CD4-positive, alpha-beta memory T cell (primary cell): ENCODE data around the gene BRD9. TPM values are rescaled to one million over a fixed set of nuclear protein-coding genes. Genes with fewer than 3 reads are reported as not detected.
"Not testable (repeated sequence)": the region's sequence is repeated elsewhere in the genome, so short reads cannot be mapped to it uniquely, and the experiment has no call there.

ENCODE experiments used
- CTCF ChIA-PET: fragments of 350-600 bp; sonication (Branson Sonifier 250); formaldehyde crosslinking; loops from one replicate; lab custom pipeline; 2021; ENCODE audit warnings: inconsistent platforms; ENCODE audit not compliant: partially characterized antibody; lab: Charles Lee
- POLR2A ChIA-PET: fragments of 350-600 bp; sonication (Branson Sonifier 250); formaldehyde crosslinking; loops from one replicate; lab custom pipeline; 2021; ENCODE audit not compliant: partially characterized antibody; lab: Charles Lee
- DNase-seq, 5 donors: peaks; one replicate each; pipeline versions ENCODE4 v3.0.0 to v3.0.0-alpha.2; 2020 to 2022; ENCODE audit warnings: mixed read lengths in 1 of 5
- H3K27ac ChIP-seq: one replicate; pipeline ENCODE4 v1.7.0; 2013; ENCODE audit warnings: low read depth, low read length
- H3K27me3 ChIP-seq: 2 replicates; pipeline ENCODE4 v1.7.0; 2013; ENCODE audit warnings: mild to moderate bottlenecking, low read length, moderate library complexity; ENCODE audit not compliant: insufficient read depth
- H3K36me3 ChIP-seq: 2 replicates; pipeline ENCODE4 v1.7.0; 2013; ENCODE audit warnings: mild to moderate bottlenecking, low read length, moderate library complexity; ENCODE audit not compliant: insufficient read depth
- H3K4me1 ChIP-seq: 2 replicates; pipeline ENCODE4 v1.7.0; 2013; ENCODE audit warnings: mild to moderate bottlenecking, low read length, moderate library complexity; ENCODE audit not compliant: insufficient read depth
- H3K4me3 ChIP-seq, 2 donors: one replicate each; pipeline ENCODE4 v1.7.0; 2013; ENCODE audit warnings: low read length in 2 of 2, mild to moderate bottlenecking in 1 of 2
- H3K9me3 ChIP-seq, 2 donors: one replicate each; pipeline ENCODE4 v1.7.0; 2013; ENCODE audit warnings: low read length in 2 of 2, control low read depth in 1 of 2; ENCODE audit not compliant: control insufficient read depth in 1 of 2
- H3K27ac Mint-ChIP-seq, 7 donors: one replicate each; pipeline ENCODE4 v1.8.0; 2020 to 2021; ENCODE audit warnings: mixed read lengths in 7 of 7, mild to moderate bottlenecking in 6 of 7, inconsistent platforms in 3 of 7, moderate library complexity in 3 of 7
- H3K27me3 Mint-ChIP-seq, 2 donors: one replicate each; pipeline ENCODE4 v1.8.0; 2020 to 2021; ENCODE audit warnings: mixed read lengths in 2 of 2
- H3K36me3 Mint-ChIP-seq, 2 donors: one replicate each; pipeline ENCODE4 v1.8.0; 2020 to 2021; ENCODE audit warnings: mixed read lengths in 2 of 2, inconsistent platforms in 1 of 2, mild to moderate bottlenecking in 1 of 2
- H3K4me1 Mint-ChIP-seq, 4 donors: one replicate each; pipeline ENCODE4 v1.8.0; 2020 to 2021; ENCODE audit warnings: mixed read lengths in 4 of 4, mild to moderate bottlenecking in 1 of 4
- H3K4me3 Mint-ChIP-seq, 8 donors: one replicate each; pipeline ENCODE4 v1.8.0; 2020 to 2021; ENCODE audit warnings: mixed read lengths in 8 of 8, mild to moderate bottlenecking in 7 of 8, moderate library complexity in 6 of 8, inconsistent platforms in 3 of 8
- H3K9me3 Mint-ChIP-seq, 8 donors: one replicate each; pipeline ENCODE4 v1.8.0; 2020 to 2021; ENCODE audit warnings: mixed read lengths in 8 of 8, mild to moderate bottlenecking in 5 of 8, inconsistent platforms in 3 of 8, moderate library complexity in 1 of 8
- intact Hi-C: fragments of 100-400 bp; cut with micrococcal nuclease; formaldehyde crosslinking; loops from one replicate; pipeline ENCODE4 v1.15.1; 2023
- polyA plus RNA-seq, 2 donors: library from polyadenylated mRNA; unstranded; fragments of 300-500 nt; fragmentation: Illumina TruSeq; gene quantifications; one replicate each; pipeline ENCODE4 v1.2.3, GENCODE V29; 2021
- total RNA-seq, 2 experiments: library from RNA; stranded (reverse); gene quantifications; one replicate each; pipeline ENCODE4 v1.2.3, GENCODE V29; 2021

Gene BRD9
- total and polyA plus RNA-seq, 4 experiments from 2014 or later: 8.0 to 86.8 (median 51.3) TPM

- H3K4me1 Mint-ChIP-seq, H3K4me1 ChIP-seq, H3K4me3 Mint-ChIP-seq, DNase-seq, H3K9me3 ChIP-seq, H3K27ac ChIP-seq, H3K4me3 ChIP-seq, H3K27ac Mint-ChIP-seq, H3K9me3 Mint-ChIP-seq, POLR2A ChIA-PET, H3K36me3 Mint-ChIP-seq, H3K27me3 ChIP-seq, H3K36me3 ChIP-seq, intact Hi-C loops: not testable (repeated sequence)
- CTCF ChIA-PET: interaction anchor here (1.3 kb wide), 2 partner anchors 204 to 207 kb away, joined by 3 to 4 read pairs; no protein-coding TSS in a partner anchor
- H3K27me3 Mint-ChIP-seq: peaks cover 0 to 12% of the 10 kb centered on the region in 2 donors
Measured at GRCh38 chr5:934381-934967, 41.9 kb upstream of the BRD9 start.

DNA sequence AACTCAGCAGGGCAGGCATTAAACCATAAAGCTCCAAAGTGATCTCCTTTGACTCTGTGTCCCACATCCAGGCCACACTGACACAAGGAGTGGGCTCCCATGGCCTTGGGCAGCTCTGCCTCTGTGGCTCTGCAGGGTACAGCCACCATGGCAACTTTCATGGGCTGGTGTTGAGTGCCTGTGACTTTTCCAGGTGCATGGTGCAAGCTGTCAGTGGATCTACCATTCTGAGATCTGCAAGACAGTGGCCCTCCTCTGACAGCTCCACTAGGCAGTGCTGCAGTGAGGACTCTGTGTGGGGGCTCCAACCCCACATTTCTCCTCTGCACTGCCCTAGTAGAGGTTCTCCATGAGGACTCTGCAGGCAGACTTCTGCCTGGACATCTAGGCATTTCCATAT is 41.4 kb upstream of the BRD9 start:
- H3K27me3 ChIP-seq, H3K4me3 ChIP-seq, H3K9me3 Mint-ChIP-seq, H3K4me1 ChIP-seq, H3K27ac ChIP-seq, H3K4me3 Mint-ChIP-seq, H3K36me3 ChIP-seq, POLR2A ChIA-PET, intact Hi-C loops, H3K4me1 Mint-ChIP-seq, H3K9me3 ChIP-seq, H3K27ac Mint-ChIP-seq, DNase-seq, H3K36me3 Mint-ChIP-seq: not testable (repeated sequence)
- H3K27me3 Mint-ChIP-seq: peaks cover 0 to 13% of the 10 kb centered on the region in 2 donors
- CTCF ChIA-PET: interaction anchor here (1.3 kb wide), 2 partner anchors 204 to 207 kb away, joined by 3 to 4 read pairs; no protein-coding TSS in a partner anchor

- Mint-ChIP-seq H3K27me3 (peaks cover 0 to 11% of the 10 kb centered on the region in 2 donors), H3K4me1 (no peaks in the 10 kb centered on the region), H3K36me3 (no peaks in the 10 kb centered on the region), H3K9me3 (no peaks in the 10 kb centered on the region), H3K4me3 (no peak overlapping the region), H3K27ac (no peak overlapping the region)
- no peak overlapping the region for H3K27ac ChIP-seq
- no peaks in the 10 kb centered on the region for H3K27me3 ChIP-seq
- POLR2A ChIA-PET: no interaction called here
- CTCF ChIA-PET: no interaction called here
- H3K4me3 ChIP-seq: no peak overlapping the region
- intact Hi-C loops: no loop called here
- no peaks in the 10 kb centered on the region for H3K4me1 ChIP-seq
- no peak for DNase-seq
- no peaks in the 10 kb centered on the region for H3K9me3 ChIP-seq
- H3K36me3 ChIP-seq: no peaks in the 10 kb centered on the region
Measured at GRCh38 chr5:933251-933861, 40.8 kb upstream of the BRD9 start.

DNA sequence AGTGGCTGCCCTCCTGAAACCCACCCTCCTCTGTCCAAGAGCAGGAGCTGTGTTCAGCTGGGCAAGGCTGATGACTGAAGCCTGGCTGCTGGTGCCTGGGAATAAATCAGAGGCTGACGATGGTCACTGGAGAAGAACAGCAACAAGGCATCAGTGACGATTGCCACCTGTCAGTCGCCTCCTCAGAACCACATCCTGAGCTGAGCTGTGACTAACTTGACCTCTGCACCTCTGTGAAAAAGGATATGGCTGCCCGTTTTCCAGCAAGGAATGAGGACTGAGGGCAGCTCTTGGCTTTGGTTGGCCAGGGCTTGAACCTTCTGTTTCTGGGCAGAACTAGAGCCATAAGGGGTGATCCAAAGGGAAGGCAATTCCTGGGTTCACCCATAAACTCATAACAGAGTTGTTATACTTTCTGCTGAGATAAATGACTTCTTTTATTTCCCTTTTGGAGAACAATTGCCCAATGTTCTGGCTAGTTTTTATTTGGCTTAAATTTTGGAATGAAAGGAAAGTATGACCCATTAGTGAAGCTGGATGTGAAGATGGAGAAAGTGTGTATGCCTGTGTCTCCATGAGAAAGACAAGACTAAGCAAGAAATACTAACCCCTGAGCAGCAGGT is 40.1 kb upstream of the BRD9 start:
- Histone ChIP-seq H3K4me3 (no peak overlapping the region), H3K4me1 (no peaks in the 10 kb centered on the region), H3K36me3 (no peaks in the 10 kb centered on the region), H3K27ac (no peak overlapping the region), H3K9me3 (no peaks in the 10 kb centered on the region), H3K27me3 (no peaks in the 10 kb centered on the region)
- Mint-ChIP-seq H3K4me1 (no peaks in the 10 kb centered on the region), H3K27ac (no peak overlapping the region), H3K36me3 (no peaks in the 10 kb centered on the region), H3K4me3 (no peak overlapping the region), H3K9me3 (no peaks in the 10 kb centered on the region), H3K27me3 (peaks cover 3 to 15% of the 10 kb centered on the region in 2 donors)
- DNase-seq: no peak
- intact Hi-C loops: no loop called here
- ChIA-PET POLR2A (no interaction called here), CTCF (no interaction called here)

DNA sequence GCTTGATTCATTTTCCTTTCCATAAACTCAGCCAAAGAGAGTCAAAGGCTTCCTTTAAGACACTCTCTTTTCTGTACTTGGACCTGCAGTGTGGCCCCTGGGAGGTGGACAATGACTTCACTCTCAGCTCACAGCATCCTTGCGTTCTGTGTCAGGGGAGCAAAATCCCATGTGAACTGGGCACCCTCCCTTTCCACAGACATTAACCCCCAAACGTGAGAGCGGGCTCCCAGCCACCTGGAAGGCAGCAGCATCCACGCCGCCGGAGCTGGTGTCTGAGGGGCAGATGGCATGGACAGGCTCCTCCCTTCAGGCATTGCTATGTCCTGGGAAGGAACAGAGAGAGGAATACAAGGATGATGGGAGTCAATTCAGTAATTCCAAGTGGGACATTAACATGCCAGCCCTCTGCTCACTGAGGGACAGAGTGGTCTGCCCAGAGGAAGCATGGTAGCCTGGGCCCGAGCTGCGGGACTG is 39.6 kb upstream of the BRD9 start:
- H3K27me3 Mint-ChIP-seq: peaks cover 8 to 19% of the 10 kb centered on the region in 2 donors
- H3K27ac ChIP-seq: no peak overlapping the region
- intact Hi-C loops: no loop called here
- no peaks in the 10 kb centered on the region for H3K27me3 ChIP-seq
- no peak overlapping the region for H3K4me3 Mint-ChIP-seq
- DNase-seq: no peak
- POLR2A ChIA-PET: no interaction called here
- CTCF ChIA-PET: interaction anchor here (1.0 kb wide), 1 partner anchor 8 kb away, joined by 3 read pairs; no protein-coding TSS in a partner anchor
- H3K9me3 ChIP-seq: no peaks in the 10 kb centered on the region
- peak overlapping the region in 1 of 7 donors; percentile 18 for H3K27ac Mint-ChIP-seq
- no peaks in the 10 kb centered on the region for H3K9me3 Mint-ChIP-seq
- H3K4me1 Mint-ChIP-seq: peaks cover 0 to 4% (median under 1%) of the 10 kb centered on the region in 4 donors
- no peaks in the 10 kb centered on the region for H3K36me3 Mint-ChIP-seq
- no peaks in the 10 kb centered on the region for H3K36me3 ChIP-seq
- H3K4me3 ChIP-seq: no peak overlapping the region
- no peaks in the 10 kb centered on the region for H3K4me1 ChIP-seq

DNA sequence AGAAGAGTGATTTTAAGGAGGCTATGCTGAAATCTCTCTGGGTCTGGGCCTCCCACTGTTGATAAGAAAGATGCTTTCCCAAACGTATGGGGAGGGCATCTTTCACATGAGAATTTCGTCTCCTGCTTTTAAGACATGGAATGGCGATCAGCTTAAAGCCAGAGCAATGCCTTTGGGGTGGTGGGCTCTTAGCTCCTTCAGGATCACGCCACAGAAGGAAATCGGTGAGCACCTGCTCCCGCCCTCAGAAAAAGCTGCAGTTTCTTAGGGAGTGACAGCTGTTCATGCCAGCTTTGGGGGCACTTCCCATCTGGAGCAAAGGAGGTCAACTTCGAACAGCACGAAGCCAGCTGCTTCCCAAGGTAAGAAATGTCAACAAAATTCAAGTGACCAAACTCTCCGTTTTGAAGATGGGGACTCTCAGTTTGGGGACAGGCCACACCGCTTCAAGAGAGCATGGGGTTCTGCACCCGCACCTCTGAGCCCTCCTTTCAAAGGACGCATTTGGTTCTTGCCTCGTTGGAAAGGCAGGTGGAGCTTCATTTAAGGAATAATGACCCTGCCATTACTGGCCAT is 39.1 kb upstream of the BRD9 start:
- Mint-ChIP-seq H3K36me3 (no peaks in the 10 kb centered on the region), H3K4me1 (peaks cover 0 to 5% (median under 1%) of the 10 kb centered on the region in 4 donors), H3K9me3 (no peaks in the 10 kb centered on the region), H3K27me3 (peaks cover 8 to 19% of the 10 kb centered on the region in 2 donors), H3K27ac (no peak overlapping the region), H3K4me3 (no peak overlapping the region)
- Histone ChIP-seq H3K27me3 (no peaks in the 10 kb centered on the region), H3K9me3 (no peaks in the 10 kb centered on the region), H3K36me3 (no peaks in the 10 kb centered on the region), H3K27ac (no peak overlapping the region), H3K4me1 (no peaks in the 10 kb centered on the region), H3K4me3 (no peak overlapping the region)
- intact Hi-C loops: no loop called here
- ChIA-PET POLR2A (no interaction called here), CTCF (interaction anchor here (1.0 to 2.1 kb wide), 2 partner anchors 8 to 209 kb away, joined by 3 to 4 read pairs; no protein-coding TSS in a partner anchor)
- no peak for DNase-seq

- Mint-ChIP-seq H3K9me3 (no peaks in the 10 kb centered on the region), H3K27ac (no peak overlapping the region), H3K4me1 (peaks cover 0 to 5% (median 2%) of the 10 kb centered on the region in 4 donors), H3K4me3 (no peak overlapping the region), H3K36me3 (no peaks in the 10 kb centered on the region), H3K27me3 (peaks cover 16 to 23% of the 10 kb centered on the region in 2 donors)
- intact Hi-C loops: no loop called here
- Histone ChIP-seq H3K4me1 (no peaks in the 10 kb centered on the region), H3K4me3 (no peak overlapping the region), H3K9me3 (no peaks in the 10 kb centered on the region), H3K36me3 (no peaks in the 10 kb centered on the region), H3K27me3 (peaks cover 2% of the 10 kb centered on the region), H3K27ac (no peak overlapping the region)
- ChIA-PET POLR2A (no interaction called here), CTCF (interaction anchor here (1.0 to 2.1 kb wide), 2 partner anchors 7 to 210 kb away, joined by 3 to 4 read pairs; no protein-coding TSS in a partner anchor)
- DNase-seq: no peak
Measured at GRCh38 chr5:930866-931265, 38.3 kb upstream of the BRD9 start.
